Epithelial cell of prostate (primary cell): Measurements from ENCODE around the gene FBP1.
"Not testable (repeated sequence)": the region's sequence is repeated elsewhere in the genome, so short reads cannot be mapped to it uniquely, and the experiment has no call there.

Experiments
- DNase-seq: peaks from one replicate; pipeline ENCODE4 v3.0.0-alpha.2; 2011; ENCODE audit warnings: low read depth, low spot score
- H3K27ac ChIP-seq: fragments of 450-650 bp; 2 replicates; pipeline ENCODE4 v1.5.1; 2017; ENCODE audit warnings: mild to moderate bottlenecking

The FBP1 gene

GRCh38 chr9:94586316-94586715, 53.0 kb downstream of the FBP1 start:
- no peak for DNase-seq
- H3K27ac ChIP-seq = no peak overlapping the region

DNA sequence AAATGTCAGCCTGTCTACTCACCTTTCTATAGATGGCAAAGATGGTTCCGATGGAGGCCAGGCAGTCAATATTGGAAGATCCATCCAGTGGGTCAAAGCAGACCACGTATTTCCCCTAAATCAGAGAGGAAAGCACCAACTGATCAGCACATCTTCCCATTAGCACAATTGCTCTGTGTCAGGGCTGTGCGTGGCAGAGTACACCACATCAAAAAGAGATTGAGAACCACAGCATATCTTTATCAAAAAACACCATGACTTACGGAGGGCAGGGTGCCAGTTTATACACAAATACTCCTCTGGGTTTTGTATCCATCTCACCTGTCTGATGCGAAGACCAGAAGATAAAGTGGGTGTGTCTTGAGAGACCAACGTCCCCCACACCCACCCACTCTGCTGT, 54.8 kb downstream of the FBP1 start:
- no peak overlapping the region for H3K27ac ChIP-seq
- DNase-seq = no peak

GRCh38 chr9:94581728-94582127, 57.6 kb downstream of the FBP1 start:
- DNase-seq = no peak

DNA sequence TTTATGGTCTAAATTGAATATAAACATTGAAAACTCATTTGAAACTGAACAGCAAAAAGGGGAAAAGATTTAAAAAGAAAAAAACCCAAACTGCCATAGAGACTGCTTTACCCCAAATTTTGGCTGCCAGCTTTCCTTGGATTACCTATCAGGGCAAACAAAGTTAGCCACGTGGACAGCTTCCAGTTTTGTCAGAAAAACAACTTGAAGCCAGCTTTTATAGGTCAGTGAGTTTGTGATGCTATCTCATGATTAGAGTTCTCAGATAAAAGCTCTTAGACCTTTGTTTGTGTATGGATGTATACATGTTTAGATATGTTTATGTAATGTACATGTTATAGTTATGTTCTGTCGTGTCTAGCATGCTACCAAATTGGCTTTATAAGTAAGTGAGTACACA, 61.7 kb downstream of the FBP1 start:
- no peak for DNase-seq
- no peak overlapping the region for H3K27ac ChIP-seq

More at GRCh38 chr9:94581728-94582127, 57.6 kb downstream of the FBP1 start:
- H3K27ac ChIP-seq = no peak overlapping the region

DNA sequence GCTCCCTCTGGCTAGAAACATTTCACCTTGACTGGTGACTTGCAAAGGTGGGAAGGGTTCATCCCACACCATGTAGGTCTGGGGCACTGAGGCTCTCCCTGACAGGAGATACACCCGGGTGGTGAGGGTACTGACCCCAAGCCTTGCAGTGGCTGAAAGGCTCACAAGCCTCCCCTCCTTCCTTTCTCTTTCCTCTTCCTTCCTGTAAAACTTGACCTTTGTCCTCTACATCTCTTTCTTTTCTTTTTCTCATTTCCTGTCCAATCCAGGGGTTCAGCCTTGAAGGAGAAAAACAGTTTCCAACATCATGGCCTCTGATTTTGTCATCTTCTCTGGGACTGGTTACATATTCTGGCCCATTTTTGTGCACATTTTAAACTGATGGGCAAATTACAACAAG, 62.3 kb downstream of the FBP1 start:
- DNase-seq = no peak
- no peak overlapping the region for H3K27ac ChIP-seq

DNA sequence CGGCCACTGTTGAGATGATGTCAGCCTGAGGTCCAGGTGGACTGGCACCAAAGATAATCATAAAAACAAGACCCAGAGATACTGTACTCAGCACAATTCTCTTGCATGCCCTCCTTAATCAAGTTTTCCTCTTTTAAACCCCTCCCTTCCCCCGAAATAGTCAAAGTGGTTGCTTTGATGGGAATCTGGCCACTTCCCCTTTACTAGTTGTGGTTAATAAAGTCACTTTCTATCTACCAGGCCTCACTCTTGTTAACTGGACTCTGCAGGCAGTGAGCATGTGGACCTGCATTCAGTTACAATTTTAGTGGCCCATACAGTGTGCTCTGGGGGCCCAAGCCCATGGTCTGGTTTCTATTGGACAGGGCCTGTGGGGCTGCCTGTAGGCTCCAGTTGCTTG, 63.2 kb downstream of the FBP1 start:
- H3K27ac ChIP-seq = no peak overlapping the region
- no peak for DNase-seq

GRCh38 chr9:94568972-94569712, 70.2 kb downstream of the FBP1 start:
- no peak for DNase-seq
- H3K27ac ChIP-seq = no peak overlapping the region

DNA sequence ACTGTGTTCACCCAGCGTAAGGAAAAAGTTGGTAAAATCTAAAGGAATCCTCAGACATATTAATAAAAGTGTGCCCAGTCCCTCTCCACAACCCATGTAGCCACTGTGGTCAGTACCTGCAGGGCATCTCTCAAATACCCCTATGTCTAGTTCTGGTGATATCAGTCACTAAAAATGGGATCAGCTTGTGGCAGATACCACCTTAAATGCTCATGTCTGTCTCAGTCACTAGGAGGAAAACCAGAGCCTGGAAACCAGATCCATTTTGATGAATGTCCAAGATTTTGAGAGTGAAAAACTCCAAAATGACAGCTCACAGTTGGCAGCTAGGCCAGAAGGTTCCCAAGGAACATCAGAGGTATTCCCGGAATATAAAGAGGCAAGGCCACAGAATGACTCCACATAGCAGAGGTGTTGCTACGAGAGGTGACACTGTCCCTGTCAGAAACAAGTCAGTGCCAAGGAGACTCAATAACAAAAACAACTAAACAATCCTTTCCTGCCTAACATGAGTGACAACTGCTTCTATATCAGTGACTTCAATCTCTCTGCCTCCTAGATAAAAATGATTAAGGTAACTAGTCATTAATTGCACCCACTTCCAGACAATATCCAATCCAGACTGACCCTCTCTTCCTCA, 70.9 kb downstream of the FBP1 start:
- DNase-seq = no peak
- H3K27ac ChIP-seq = no peak overlapping the region

DNA sequence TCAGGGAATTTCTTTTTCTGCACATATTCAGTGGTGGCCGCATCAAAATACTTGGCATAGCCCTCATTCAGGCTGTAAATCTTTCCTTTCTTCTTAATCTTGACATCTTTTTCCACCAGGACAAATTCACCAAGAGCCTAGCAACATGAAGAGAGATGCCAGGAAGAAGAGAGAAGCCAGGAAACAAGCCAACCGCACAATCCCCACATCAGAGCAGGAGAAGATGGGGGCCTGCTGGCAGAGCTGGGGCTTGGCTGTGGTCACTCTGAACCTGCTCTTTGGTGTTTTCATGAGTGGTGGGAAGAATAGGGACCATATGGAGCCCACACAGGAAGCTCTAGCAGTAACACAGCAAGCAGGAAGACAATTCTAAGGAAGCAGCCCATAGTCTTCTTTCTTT, 72.0 kb downstream of the FBP1 start:
- DNase-seq = no peak
- H3K27ac ChIP-seq = no peak overlapping the region

DNA sequence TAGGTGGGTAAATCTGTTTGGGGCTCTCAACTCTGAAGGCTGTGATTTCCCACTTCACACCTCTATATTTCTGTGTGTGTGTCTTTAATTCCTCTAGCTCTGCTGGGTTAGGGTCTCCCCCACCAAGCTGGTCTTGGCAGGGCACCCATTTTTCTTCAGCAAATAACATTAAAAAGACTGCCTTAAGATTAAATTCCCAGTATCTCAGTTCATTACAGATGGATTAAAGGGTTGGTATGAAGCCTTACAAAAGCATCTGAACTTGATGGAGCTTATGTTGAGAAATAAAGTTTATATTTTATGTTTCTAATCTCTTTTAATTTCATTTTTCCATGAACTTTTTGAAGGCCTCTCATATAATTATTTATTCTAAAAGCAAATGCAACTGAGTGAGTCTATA, 72.8 kb downstream of the FBP1 start:
- DNase-seq = no peak
- no peak overlapping the region for H3K27ac ChIP-seq

DNA sequence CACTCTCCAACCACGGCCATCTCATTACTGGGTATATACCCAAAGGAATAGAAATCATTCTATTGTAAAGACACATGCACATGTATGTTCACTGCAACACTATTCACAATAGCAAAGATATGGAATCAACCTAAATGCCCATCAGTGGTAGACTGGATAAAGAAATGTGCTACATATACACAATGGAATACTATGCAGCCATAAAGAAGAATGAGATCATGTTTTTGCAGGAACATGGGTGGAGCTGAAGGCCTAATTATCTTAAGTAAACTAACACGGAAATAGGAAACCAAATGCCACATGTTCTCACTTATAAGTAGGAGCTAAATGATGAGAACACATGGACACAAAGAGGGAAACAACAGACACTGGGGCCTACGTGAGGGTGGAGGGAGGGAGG, 75.0 kb downstream of the FBP1 start:
- not testable (repeated sequence) for H3K27ac ChIP-seq, DNase-seq

GRCh38 chr9:94563548-94563947, 75.8 kb downstream of the FBP1 start:
- H3K27ac ChIP-seq = no peak overlapping the region
- no peak for DNase-seq

DNA sequence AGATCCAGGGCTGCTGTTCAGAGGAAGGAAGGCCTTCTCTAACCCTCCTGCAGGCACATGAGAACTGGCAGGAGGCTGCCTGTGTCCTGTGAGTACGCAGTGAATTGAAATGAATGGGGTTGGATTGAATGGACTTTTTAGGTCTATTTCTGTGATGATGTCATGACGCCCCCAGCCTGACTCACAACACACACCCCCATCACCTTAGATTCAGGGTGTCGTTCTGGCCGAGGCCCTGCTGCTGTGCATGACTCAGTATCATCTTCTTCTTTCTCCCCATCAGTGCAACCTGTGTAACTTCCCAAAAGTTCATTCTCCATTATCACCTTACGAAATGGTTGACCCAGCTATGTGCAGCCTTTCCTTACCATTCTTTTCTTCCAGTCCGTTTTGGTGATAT, 79.1 kb downstream of the FBP1 start:
- no peak for DNase-seq
- no peak overlapping the region for H3K27ac ChIP-seq

GRCh38 chr9:94557376-94557775, 81.9 kb downstream of the FBP1 start:
- no peak for DNase-seq
- no peak overlapping the region for H3K27ac ChIP-seq

GRCh38 chr9:94554439-94555331, 84.6 kb downstream of the FBP1 start, which contains the start of gene PCAT7:
Gene PCAT7, plus strand, starts transcription at chr9:94555083.
- DNase-seq = peak; percentile 20
- H3K27ac ChIP-seq = no peak within 1 kb of the TSS

DNA sequence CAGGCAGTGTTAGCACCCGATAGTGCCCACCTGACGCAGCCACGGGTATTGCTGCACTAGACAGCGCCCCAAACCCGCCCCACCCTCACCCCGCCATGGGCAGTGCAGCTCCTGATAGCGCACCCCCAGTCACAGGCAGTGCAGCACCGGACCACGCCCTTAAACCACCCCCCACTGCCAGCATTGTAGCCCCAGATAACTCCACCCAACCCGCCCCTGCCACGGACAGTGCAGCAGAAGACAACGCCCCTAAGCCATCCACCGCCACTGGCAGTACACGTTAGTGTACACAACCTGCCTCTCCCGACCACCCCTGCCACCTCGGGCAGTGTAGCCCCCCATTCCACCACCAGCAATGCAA, 85.3 kb downstream of the FBP1 start:
- H3K27ac ChIP-seq = no peak overlapping the region
- DNase-seq = no peak
